ENCODE measurements around the gene WDR6.
A peak's percentile ranks its signal among the peaks of the same experiment; 100 is the strongest.

The WDR6 gene

DNA sequence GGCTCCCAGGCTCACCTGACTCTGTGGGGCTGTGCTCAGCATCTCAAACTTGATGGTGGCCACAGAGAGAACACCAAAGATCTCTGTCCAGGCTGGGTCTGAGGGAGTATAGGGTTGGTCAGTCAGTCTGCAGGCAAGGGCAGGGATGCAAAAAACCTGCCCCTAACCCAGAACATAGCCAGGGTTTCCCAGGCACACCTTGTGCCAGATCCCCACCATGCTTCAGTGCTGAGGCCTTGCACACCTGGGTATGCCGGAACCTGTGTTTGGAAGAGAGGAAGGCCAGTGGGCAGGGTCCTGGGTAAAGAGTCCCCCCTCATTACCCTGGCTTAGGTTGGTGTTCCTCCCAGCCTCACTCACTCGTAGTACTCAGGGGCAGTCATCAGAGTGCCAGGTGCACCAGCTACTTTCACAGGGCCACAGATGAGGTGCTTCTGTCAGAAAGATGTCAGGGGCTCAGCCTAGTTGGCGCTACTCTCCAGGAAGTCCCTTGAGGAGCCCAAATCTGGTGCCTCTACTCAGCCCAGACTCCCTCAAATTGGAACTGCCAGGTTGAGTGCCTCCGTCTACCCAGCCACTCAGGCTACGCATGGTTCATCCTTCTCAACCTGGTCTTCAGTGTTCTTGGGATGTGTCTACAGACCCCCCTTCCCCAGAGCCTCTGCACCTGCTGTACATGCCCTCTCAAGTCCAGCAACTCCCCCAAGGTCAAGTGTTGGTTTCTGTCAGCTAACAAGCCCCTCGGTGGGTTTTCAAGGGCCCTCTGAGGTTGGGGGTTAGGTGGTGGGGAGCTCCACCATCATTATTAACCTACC lies 9.4 kb downstream of the WDR6 start:
- DNase-seq = no peak

- no peak for DNase-seq
These were observed 10.2 kb downstream of the WDR6 start for GRCh38 chr3:49017229-49017970.

- no peak for DNase-seq
These were observed 10.9 kb downstream of the WDR6 start, which contains the start of gene DALRD3 for GRCh38 chr3:49017971-49018706. Gene DALRD3, minus strand, starts transcription at chr3:49018580. Its CDS starts 16 bp downstream, at chr3:49018564.

- no peak for DNase-seq
These were observed 11.5 kb downstream of the WDR6 start for GRCh38 chr3:49018707-49019006.

DNA sequence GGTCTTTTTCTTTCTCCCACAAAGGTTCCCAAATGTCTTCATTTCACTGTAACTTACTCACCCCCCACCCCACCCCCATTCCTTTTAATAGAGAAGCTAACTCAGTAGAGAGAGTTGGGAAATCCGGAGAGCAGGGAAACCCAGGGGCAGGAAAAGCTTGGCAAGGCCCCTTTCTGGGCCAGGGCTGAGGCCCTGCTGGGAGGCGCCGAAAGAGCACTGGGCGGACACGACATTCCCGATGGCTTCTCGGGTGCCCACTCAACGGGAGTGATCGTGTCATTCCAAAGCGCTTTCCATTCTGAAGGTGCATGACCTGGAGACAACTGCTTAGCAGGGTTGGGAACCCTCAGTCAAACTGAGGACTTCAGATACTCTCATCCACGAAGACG lies 12.7 kb downstream of the WDR6 start:
- no peak for DNase-seq

DNA sequence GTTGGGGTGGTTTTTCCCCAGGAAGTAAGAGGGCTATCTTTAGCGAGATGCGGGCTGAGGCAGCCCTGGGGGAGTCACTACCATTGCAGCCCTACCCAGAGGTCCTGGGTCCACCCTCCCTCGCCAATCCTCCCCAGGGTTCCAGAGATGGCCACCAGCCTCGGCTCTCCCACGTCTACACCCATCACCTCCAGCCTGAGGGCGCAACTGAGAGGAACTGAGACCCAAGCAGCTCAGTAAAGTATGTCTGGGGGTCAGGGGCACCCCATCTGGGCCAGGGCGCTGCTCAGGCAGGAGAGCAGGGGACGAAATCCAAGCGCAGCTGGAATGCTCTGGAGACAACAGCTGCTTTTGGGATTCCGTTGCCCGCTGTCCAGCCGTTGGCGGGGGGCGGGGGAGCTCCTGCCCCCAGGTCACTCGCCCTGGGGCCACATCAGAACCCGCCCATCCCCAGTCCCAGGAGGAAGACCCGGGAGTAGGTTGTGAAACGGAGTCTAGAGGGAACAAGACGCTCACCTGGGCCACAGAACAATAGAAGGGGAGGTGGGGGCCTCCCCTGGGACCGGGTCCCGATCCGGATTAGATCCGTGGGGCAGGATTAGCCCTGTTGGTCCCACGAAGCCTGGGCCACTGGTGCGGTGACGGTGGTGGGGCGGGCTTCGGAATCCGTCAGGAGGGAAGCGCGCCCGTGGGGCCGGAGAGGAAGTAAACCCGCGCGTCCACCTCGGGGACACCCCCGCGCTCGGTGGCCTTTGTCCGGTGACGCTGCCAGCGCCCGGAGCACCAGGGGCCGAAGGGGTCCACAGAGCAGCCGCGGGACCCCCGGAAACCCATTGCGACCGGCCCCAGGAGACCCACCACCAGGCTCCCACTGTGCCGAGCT lies 13.4 kb downstream of the WDR6 start:
- no peak for DNase-seq

DNA sequence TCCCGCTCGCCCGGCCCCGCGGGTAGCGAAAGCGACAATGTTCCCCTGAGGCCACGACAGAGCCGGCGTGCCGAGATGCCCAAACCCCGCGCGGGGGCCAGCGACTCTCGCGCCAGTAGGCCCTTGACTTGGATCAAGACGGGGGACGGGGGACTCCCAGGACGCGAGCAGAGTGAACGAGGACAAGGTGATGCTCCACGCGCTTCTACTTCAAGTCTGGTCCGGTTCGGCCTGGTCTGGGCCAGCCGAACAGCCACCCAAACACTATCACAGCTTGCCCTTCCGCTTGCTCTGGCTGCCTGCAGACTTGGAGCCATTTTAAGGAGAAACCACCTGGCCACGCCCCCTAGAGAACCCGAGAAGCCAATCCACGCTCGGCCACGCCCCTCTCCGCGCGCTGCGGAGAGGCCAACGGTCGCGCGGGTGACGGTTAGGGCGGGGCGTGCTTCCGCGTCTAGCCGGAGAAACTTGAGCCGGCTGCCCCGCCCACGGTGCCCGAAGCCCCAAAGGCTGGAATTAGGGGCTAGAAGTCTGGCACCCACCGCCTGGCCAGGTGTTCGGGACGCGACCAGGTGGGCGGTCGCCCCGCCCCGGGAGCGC lies 14.1 kb downstream of the WDR6 start:
- DNase-seq = peak; percentile 93

- DNase-seq = peak; percentile 89
These were observed 14.9 kb downstream of the WDR6 start, which contains the start of gene NDUFAF3 for GRCh38 chr3:49021813-49022687. Gene NDUFAF3, plus strand, starts transcription at chr3:49022121. Its CDS starts 24 bp downstream, at chr3:49022145.

- no peak for DNase-seq
These were observed 15.5 kb downstream of the WDR6 start for GRCh38 chr3:49022688-49023171.

DNA sequence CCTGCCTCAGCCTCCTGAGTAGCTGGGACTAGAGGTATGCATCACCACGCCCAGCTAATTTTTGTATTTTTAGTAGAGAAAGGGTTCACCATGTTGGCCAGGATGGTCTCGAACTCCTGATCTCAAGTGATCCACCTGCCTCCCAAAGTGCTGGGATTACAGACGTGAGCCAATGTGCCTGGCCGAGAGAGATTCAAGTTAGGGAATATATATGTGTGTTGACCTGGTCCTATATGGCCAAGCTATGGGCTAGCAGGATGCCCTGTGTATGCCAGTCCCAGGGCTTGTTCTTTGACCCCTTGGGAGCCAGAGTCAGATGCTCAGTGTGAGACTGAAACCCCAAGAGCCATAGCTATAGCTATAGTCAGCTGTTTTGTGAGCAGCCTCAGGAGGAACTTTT lies 16.6 kb downstream of the WDR6 start:
- DNase-seq = no peak

- no peak for DNase-seq
These were observed 17.3 kb downstream of the WDR6 start for GRCh38 chr3:49024449-49024848.

DNA sequence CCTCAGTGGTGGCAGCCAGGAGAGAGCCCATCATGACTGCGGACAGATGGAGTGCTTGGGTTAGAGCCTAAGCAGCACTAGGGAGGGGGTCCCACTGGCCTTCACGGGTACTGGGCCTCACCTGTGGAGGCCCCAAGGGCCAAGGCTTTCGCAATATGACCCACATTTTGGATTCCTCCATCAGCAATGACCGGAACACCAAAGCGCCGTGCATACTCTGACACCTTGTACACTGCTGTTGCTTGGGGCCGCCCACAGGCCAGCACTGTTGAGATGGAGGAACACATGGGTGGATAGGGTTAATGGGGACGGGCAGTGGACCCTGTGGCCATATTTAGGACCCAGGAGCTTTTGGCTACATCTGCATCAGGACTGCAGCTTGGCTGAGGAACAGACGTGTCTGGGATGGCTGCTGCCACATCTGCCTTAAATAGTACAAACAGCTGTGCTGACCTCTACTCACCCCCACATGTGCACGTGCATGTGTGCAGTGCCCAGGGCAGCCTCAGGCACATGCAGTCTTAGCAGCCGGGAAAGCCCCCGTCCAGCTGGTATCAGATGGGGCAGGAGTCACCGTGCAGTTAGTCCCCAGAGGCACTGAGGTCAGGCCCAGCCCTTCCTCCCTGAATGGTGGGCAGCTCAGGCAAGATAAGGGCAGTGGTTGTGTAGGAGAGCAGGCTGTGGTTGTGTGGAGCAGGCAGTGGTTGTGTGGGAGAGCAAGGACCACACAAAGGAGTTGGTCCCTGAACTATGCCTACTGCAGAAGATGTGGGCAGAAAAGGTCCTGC lies 18.0 kb downstream of the WDR6 start:
- DNase-seq = no peak

DNA sequence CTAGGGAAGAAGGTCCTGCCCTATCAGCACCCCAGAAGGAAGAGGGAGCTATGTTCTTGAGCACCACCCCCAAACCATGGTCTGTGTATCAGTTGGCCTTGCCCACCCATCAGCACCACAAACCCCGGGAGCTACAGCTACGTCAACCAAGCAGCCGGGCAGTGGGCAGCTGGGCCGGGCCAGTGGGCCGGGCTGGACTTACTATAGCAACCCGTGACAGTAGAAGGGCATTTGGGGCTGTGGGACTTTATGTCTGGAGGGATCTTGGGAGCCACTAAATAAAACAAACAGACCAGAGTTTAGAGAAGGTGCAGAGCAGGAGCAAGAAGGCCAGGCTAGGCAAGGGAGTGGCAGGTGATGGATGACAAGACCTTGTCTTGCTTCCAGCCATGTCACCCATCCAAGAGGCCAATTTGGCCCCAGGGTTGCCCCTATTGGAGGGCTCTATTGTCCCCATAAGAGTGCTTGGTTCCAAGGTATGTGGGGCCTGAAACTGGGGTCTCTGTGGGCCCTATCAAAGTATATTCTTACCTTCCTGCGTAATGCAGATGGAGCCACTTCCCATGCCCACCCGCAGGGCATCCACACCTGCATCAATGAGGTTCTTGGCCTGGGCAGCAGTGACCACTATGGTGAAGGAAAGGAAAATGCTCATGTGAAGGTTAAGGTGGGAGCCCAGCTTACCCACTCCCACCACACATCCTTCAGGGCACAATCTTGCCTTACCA lies 18.8 kb downstream of the WDR6 start:
- DNase-seq = no peak

DNA sequence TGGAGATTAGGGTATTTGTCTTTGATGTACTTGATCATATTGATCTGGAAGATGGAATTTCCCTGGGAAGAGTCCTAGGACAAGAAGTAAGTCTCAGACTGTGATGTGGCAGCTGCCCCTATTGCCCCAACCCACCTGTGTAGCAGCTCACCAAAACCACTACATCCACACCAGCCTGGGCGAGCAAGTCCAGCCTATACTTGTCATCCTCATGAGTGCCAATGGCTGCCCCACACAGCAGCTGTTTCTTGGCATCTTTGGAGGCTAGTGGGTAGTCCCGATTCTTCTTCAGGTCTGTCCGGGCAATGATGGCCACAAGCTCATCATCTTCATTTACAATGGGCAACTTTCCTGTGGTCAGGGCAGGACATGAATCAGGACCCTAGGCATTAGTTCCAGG lies 19.3 kb downstream of the WDR6 start:
- DNase-seq = no peak

DNA sequence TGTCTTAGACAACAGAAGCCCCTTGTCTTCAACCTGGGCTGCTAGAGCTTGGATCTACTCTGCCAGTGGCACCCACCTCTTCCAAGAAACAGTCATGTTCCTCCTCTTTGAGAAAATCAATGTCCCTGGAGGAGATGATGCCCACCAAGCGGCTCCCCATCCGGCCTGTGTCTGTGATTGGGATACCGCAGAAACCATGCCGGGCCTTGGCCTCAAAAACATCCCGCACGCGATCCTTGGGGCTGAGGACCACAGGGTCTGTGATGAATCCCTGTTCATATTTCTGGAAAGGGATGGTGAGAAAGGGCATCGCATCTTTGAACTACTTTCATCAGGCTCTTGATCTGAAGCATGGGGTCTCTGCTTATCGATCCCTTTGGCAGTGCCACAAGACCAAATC lies 20.4 kb downstream of the WDR6 start:
- no peak for DNase-seq

- no peak for DNase-seq
These were observed 21.1 kb downstream of the WDR6 start for GRCh38 chr3:49028298-49028672.

- peak; percentile 75 for DNase-seq
These were observed 21.7 kb downstream of the WDR6 start, which contains the start of gene IMPDH2 for GRCh38 chr3:49028673-49029562. Gene IMPDH2, minus strand, starts transcription at chr3:49029398. Its CDS starts 48 bp downstream, at chr3:49029350.

DNA sequence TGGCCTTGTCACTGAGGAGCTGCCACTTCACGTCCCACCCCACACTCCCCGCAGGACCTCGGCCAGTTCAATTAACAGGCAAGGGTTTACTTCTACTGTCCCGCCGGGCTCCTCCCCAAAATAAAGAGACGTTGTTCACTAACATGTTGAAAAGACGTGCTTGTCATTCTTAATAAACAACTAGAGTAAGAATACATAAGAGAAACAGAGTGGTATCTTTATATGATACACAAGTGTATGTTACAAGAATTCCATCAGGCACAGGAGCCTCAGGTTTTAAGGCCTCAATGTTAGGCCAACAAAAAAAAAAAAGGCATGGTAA lies 22.3 kb downstream of the WDR6 start:
- DNase-seq = no peak
